WTC11 (cell line): ENCODE data around the gene AASS.

Source experiments
- OVOL2 ChIP-seq: fragments of 250-450 bp; sonication (Bioruptor Pico); IDR thresholded peaks from 2 replicates; pipeline ENCODE4 v1.9.0; 2021; ENCODE audit warnings: mild to moderate bottlenecking, borderline replicate concordance
- TEAD1 ChIP-seq: sonication (generic); formaldehyde crosslinking; IDR thresholded peaks from 2 replicates; pipeline ENCODE4 v1.8.0; 2022; ENCODE audit warnings: mild to moderate bottlenecking, missing genetic modification reagents
- ZNF232 ChIP-seq: sonication (generic); formaldehyde crosslinking; IDR thresholded peaks from 2 replicates; pipeline ENCODE4 v1.8.0; 2022; ENCODE audit warnings: mild to moderate bottlenecking, missing genetic modification reagents
- ZNF317 ChIP-seq: sonication (generic); formaldehyde crosslinking; IDR thresholded peaks from 2 replicates; pipeline ENCODE4 v1.8.1; 2023; ENCODE audit warnings: low read depth, mild to moderate bottlenecking, moderate library complexity, missing genetic modification reagents, borderline replicate concordance

DNA sequence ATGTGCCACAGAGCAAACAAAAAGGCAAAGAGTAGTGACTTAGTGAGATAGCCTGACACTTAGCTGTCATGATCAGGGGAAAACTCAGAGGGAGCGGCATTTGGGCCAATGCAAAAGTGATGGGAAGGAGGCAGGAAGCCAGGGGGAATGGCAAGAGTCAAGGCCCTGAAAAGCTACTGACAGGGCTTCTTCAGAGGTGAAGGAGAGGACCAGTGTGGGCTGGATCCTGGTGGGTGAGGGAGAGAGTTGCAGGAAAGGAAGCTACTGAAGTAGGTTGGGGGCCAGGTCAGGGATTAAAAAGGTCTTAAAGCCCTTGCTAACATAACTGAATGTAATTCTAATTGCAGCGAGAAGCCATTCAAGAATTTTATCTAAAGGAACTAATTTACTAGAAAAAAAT is 117.0 kb downstream of the AASS start:
- no peak for TF ChIP-seq ZNF317 (CRISPR knock-in tag)
- no peak for TF ChIP-seq TEAD1 (CRISPR knock-in tag)
- TF ChIP-seq OVOL2 (CRISPR knock-in tag): no peak
- no peak for TF ChIP-seq ZNF232
